ENCODE results near the gene TMEM132C.

Gene TMEM132C

DNA sequence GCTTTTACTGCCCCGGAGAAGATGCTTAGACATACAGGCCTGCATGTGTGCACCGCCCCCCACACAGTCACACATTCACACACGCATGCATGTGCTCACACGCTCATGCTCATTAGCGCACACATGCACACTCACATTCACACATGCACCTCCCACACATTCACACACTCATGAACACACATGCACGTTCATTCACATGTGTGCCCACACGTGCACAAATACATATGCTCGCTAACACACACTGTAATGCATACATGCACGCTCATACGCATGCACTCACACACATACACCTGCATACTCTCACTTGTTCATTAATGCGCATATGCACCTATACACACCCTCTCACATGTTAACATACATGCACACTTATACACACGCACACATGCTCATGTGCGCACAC, 21.9 kb downstream of the TMEM132C start:
- no peak for DNase-seq

DNA sequence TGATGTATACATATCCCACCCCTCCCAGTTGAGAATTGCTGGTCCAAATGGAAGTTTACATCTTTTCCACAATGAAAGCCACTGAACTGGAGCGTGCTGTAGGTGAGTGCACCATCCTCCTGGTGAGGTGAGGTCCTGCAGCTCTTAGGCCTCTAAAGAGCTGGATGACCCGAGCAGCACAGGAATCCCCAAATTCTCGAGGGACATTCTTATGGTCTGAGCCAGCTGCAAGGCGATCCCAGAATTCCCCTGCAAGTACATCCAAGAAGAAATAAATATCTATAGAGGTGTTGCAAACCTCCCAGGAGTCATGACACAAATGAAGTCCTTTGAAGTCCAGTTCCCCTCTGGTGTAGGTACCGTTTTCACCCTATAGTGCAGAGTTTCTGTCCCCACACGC, 24.0 kb downstream of the TMEM132C start:
- DNase-seq, result peak; percentile 8

DNA sequence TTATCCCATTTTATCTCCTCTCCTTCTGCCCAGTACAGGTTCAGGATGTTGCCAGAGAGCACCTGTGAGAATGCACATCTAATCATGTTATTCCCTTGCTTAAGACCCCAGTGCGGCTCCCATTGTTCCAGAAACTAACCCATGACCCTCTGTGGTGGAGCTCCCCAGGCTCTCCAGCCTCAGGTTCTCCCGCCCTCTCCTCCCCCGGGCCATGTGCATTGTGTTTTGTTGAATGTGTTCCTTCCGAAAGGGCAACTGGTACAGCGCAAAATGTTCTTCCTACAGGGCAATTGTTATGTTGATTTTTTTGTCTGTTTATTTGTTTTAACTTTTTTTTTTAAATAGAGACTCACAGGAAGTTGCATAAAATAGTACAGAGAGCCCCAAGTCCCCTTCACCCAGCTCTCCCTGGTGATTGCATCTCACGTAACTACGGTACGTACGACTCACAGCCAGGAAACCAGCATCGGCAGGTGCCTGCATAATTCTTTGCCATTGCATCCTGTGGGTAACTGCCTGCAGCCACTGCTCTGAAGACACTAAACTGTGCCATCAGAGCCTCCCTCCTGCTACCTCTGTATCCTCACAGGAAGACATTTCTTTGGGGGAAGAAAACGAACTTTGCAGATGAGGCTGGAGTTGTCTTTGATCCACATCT, 31.2 kb downstream of the TMEM132C start:
- no peak for DNase-seq

DNA sequence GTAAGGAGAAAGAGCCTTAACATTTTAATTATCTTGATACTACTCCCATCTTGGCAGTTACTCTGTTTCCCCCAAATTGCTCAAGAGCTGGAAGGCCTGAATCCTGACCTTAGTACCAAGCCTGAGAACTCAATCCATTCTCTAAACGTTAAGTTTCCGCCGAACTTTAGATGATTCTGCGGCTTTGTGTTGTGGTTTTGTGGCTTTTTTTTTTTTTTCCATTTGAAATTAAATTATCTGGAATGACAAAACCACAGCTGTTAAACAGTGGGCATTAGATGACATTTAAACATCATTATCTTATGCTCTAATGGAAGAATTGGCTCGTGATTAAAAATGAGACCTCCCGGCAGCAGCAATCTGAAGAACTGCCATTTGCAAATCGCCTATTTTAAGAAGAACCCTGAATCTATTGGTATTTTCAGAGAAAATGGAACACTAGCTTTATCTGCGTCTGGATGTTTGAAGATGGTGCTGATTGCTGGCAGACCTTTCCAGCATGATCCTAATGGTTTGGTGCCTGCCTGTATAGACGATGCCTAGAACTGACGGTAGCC, 38.4 kb downstream of the TMEM132C start:
- no peak for DNase-seq

DNA sequence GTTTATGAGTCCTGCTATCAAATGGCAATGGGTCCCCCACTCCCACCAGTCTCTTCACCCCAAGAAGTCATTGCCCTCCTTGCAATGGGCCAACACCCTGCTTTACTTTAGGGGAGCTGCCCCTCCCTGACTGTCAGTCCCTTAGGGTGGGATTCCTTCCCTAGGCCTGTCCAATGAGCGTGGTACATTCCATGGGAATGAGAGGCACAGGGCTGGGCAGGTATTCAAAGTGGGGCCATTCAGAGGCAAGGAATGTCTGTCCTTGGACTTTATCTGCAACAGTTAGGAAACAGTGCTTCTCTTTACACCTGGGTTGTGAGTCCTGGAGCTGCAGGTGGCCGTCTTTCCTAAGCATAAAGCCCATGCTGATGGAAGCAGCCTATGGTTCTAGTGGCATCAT, 40.8 kb downstream of the TMEM132C start:
- no peak for DNase-seq

DNA sequence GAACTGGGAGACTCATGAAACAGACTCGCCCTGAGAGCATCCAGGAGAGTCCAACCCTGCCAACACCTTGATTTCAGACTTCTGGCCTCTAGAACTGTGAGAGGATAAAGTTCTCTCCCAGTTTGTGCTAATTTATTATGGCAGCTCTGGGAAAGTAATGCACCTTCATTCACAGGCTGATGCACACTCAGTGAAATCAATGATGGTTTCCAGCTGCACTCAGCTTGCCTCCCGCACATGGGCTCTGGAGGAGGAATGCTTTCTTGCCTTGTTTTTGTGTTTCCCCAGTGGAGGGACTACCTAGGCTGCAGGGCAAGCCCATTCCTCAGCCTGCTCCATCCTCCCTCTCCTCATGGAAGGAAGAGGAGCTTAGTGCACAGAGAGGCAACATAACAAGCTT, 45.7 kb downstream of the TMEM132C start:
- DNase-seq, result no peak

DNA sequence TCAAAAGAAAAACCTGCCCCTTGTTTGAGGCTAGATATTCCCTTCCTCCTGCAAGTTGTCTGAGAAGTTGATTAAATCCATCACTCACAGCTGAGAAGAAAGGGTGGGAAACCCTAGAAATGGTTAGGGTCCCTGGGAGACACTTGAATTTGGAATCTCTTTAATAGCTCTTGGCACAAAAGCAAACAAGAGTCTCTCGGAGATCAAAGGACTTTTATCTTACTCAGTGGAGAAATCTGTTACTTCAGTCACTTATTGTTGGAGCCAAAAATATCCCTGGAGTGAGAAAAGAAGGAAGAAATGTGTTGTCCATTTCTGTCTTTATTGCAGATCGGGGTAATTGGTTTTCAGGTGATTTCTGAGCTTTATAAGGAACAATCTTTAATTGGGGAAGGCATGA, 47.0 kb downstream of the TMEM132C start:
- DNase-seq, result no peak

DNA sequence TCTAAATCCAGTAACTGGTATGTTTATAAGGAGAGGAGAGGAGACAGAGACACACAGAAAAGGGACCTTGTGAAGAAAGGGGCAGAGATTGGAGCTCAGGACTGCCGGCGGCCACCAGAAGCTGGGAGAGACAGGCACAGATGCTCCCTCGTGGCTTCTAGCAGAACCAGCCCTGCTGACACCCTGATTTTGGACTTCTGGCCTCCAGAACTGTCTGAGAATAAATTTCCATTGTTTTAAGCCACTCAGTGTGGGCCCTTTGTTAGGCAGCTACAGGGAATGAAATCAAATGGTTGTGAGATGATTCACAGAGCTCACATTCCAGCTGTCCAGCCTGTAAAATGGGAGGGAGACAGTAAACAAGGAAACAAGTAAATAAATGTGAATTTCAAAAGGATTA, 47.6 kb downstream of the TMEM132C start:
- DNase-seq, result no peak

DNA sequence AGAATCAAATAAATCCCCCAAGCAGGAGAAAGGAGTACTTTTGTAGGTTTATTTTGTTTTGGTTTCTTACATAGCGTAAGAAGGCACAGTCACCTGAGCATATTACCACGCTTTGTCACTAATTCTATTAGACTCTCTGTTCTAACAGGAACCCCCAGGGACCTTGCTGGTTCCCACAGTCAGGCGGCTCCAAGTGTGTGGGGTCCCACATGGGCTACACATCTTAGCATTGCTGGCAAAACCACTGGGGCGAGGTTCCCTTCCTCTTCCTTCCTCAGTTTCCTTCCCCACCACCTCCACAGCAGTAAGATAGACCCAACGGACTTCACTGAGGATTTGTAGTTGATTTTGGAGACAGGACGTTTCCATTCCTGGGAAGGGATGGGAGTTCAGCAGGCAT, 49.1 kb downstream of the TMEM132C start:
- no peak for DNase-seq

DNA sequence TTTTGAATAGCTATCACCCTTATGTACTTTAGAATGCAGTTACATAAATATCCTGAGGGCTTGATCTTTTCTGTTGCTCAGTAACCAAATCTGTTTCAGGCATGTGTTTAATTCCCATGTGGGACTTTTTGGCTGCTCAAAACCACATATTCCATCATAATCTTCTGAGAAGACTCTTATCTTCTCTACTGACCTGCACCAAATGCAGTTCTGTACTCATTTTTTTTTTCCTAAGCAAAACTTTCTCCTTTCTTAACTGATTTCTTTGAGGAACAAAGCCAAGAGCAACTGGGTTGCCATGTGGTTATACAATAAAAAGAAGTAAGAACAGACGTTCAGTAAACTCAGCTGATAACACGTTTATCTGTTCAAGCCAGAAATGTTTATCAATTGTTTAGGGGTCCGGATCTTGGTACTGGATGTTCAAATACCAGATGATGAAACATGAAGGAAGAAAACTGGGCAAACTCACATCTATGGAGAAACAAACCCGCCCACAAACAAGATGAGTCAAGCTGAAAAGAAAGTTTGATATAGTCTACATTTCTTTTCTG, 50.1 kb downstream of the TMEM132C start:
- DNase-seq, result peak; percentile 13

DNA sequence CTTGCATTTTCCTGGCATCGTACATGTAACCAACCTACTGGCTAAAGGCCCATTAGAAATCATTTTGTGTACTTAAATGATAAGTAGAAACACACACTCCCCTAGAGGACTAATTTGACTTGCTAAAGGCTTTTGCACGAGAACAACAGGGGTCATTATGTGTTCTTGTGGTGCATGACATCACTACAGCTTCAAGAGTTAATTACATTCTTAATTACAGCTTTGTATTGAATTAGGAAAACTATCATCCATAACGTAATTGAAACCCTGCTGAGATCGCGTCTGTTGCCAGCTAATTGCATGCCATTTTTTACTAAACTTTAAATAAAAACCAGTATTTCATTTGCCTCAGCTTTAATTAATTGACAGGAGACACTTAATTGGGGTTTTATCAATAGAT, 51.4 kb downstream of the TMEM132C start:
- DNase-seq, result no peak

DNA sequence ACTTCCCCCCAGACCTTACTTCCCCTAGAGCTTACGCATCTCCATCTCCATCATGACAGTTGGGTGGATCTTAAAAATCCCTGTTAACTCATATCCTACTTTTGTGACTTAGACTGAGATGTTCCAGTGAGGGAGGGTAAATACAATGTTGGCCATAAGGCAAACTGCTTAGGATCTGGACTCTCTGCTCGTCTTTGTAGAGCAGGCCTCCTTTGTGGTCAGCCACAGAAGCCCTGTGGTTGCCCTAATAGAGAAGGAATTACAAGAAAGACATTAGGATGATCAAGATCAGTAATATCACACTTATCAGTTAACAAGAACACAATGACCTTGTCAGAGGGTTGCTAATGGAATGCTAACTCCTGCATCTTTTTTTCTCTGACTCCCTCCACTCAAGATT, 52.0 kb downstream of the TMEM132C start:
- DNase-seq, result no peak

DNA sequence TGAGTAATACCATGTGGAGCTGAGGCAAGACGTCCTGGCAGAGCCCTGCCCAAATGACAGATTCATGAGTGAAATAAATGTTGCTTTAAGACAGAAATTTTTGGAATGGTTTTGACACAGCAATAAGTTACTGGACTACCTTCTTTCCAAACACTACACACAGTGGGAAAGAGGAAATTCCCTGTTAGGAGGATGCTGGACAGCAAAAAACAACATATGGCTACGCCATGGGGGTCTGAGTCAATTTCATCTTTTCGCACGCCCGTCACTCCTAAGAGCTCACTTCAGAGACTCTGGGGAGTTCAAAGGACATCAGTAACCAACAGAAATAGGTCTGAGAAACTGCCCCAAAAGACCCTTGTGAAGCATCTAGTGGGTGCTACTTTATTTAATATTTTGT, 55.4 kb downstream of the TMEM132C start:
- DNase-seq, result no peak

DNA sequence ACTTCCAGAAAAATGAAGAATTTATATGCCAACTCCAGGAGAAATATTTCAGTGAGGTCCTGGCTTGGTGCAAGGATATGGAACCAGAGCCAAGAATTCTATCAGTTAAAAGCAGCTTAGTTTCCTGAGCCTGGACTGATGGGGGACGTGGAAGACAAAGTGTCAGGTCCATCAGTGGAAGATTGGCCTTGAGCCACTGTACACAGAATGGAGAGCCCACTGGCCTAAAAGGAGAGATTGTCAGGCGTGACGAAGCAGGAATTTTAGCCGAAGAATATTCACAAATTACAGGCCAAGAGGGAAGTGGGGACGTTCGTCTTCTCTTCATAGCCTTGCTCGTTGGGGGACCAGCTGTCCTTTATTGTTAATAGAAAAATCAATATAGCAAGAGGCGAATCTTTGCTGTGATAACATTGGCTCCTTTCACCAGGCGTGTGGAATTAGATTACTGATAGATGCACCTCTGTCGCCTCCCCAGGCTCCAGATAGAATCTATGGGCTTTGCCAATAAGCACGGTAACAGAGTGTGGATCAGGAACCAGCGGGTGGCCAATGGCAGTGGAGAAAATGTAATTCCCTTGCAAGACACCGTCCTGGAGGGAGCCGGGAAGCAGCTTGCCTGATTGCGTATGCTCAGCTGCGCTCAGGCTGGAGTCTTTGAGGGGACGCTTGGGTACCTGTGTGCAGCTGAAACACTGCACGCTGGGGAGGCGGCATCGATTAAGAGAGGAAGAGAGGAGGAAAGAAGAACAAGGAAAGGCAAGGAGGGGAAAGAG, 56.4 kb downstream of the TMEM132C start:
- no peak for DNase-seq

DNA sequence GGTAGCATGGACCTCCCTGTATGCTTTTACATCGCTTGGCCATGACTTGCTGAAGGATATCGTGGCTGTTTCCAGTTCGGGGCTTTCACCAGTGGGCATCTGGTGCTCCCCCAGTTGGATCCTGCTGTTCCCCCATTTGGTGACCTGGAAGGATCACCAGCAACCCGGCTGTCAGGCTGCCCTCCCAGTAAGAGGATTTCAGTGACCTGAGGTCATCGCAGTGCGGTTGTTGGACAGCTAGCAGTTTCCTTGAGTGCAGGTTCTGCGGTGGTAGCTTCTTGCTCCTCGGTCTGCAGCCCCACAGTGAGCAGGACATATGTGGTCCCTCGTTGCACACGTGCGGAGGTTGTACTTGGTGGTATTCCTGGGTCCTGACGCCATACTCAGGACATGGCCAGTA, 58.7 kb downstream of the TMEM132C start:
- no peak for DNase-seq

DNA sequence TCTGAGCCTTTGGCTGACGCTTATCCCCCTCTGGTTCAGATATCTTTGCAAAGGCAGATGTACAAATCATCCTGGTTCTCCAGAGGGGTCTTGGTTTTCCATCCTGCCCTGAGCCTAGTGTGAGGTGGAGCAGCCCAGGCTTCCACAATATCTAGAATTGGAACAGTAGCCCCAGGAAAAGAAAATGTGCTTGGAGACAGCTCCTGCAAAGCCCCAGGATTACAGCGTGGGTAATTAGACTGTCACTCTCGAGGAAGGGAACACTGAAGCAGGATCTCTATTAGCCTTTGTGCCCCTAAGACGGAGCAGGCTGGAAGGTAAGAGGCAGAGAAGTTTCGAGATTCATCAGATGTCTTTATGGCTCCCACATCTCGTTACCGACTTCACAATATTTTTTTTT, 59.4 kb downstream of the TMEM132C start:
- DNase-seq, result no peak

DNA sequence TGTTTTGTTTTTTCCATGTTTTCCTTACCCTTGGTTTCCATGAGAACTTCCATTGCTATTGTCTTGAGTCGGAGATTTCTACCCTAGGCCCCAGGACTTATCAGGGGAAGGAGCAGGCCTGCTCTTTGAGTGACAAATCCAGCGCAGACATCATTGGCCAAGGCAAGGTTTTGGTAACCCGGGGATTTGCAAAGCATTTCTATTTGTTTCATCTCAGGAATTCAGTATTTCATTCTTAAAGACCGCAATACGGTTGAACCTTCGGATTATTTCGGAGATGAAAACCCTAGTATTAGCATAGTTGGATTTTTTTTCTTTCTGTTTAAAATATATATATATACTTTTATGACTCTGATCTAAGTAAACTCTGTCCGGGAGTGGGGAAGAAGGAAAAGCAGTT, 62.0 kb downstream of the TMEM132C start:
- no peak for DNase-seq

DNA sequence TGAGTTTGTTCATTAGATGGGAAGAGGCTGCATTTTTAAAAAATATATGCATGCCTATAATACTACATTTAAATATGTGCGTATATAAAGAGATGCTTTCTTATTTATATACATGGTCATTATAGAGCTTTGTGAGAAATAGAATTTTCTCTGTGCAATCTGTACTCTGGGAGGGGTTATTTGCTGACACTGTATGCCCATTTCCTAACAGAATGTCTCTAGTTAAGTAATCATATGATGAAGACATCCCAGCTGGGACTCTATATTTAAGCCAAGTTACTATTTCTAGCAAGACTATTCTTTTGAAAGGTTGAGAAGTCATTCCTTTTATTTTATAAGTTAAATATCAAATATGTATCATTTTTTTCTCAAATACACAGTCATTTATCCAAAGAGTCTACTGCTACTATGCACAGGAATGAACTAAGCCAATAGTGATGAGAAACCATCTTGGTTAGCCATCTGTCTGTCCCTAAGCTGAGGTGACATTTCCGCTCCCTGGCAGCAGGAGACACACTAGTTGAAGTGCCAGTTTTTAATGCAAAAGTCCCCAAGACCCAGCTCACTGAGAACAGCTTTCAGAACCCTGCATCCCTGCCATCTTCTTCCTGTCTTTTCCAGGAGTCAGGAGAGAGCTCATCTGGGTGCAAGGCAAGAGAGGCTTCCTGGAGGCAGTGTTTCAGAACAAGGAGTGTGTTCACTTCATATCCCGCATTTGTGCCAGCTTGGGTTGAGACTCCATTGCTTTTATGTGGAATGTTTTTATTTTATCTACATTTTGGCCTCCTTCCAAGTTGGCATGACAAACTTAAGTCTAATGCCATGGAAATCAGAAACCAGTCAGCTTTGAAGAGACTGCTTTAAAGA, 69.5 kb downstream of the TMEM132C start:
- no peak for DNase-seq

DNA sequence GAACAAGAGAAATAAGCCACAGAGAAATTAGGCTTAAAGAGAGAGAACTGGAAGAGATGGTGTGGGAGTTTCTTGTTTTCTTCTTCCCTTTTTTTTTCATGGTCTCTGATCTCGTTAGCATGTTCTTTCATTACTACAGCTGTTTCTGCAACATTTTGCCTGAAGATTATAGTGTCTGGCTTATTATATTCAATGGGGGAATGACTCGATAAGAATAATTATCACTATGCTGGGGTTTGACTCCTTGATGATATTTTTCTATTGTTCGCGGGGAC, 70.0 kb downstream of the TMEM132C start:
- no peak for DNase-seq

DNA sequence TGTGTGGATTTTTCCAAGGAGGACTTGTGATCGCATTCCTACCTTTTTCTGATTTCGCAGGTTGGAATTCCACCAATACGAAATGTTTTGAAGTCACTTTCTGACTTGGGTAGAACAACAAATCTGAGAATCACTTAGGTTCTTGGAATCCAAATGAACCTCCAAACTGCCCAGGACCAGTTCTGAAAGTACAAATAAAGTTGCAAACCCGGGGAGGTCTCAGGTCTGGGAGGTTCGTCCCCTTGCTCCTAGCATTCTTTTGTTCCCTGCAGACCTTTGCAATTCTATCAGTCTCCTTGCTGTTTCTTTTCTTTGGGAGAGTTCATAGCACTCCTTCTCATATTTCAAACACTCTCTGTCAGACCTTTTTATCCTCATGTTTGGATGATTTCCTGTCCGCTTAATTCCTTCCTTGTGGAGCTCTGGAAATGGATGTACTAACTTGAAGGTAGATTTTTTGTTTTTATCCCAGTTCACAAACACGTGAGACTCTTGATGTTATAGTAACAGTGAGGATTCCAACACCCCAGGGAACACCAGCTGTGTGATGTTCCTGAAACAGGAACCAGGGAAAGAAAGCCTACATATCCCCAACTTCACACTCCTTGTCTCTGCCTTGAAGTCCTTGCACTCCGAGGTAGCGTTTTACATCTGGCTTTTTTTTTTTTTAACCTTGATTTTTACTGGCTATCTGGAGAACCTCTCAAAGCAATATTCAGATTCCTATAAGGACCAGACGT, 70.6 kb downstream of the TMEM132C start:
- DNase-seq, result no peak

DNA sequence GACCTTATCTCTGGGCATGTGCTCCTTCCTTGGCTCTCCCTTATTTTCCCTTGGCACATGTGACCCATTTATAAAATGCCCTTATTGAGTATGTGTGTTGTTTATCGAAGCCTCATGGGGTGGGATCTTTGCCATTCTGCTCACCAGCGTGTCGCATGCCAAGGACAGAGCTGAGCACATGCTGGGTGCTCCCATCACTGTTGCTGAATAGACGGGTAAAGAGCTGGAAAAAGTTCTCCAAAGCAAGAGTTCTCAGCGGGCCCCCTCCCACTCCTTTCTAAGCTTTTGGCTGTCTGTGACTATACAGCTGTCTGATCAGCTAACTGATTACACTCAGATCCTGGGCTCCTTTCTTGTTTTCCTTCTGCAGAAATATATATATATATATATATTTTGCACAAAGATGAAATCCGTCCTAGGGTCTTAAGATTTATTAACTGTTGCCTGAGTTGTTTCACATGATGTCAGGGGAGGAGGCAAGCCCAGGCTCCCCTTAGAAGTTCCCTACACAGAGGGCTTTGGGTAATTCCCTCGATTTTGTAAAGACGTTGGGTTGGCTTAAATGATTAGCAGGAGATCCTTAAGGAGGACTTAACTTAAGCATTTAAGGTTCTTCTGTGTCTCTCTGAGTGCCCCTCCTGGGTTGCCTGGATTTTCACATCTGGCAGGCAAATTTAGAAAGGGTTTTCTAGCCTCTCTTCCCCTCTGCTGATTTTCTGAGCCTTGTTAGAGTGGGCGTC, 71.6 kb downstream of the TMEM132C start:
- DNase-seq, result no peak

DNA sequence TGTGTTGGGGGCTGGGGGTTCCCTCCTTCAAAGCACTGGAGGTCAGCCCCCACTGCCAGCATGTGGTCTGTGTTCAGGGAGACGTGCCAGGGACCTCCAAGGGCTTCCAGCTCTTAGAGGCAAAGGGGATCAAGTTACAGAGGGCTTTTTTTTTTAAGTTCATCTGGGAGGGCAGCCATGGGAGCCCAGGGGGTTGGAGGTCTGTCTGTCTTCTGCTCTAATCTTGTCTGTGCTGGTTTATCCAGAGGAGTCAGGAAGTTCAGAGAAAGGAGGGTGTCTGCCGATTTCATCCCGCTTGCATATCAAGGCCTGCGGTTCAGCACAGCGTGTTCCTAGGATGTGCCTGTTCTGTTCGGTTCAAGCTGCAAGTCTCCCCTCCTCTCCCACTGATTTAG, 72.2 kb downstream of the TMEM132C start:
- DNase-seq, result peak; percentile 27
